HTERT RPE-1 (cell line): ENCODE results near the gene GLIS1.

Experiments used
- in situ Hi-C: fragments of 300-500 bp; cut with MboI; formaldehyde crosslinking; loops from 4 replicates; pipeline ENCODE4 v1.14.3; 2020; ENCODE audit warnings: low sequenced_read_pairs

Gene GLIS1

GRCh38 chr1:53584777-53585107, 154.2 kb downstream of the GLIS1 start:
- in situ Hi-C loops = no loop called here

GRCh38 chr1:53583868-53584776, 154.8 kb downstream of the GLIS1 start:
- in situ Hi-C loops = no loop called here

- in situ Hi-C loops = no loop called here
Observed at GRCh38 chr1:53583021-53583867, 155.7 kb downstream of the GLIS1 start.

GRCh38 chr1:53582211-53583020, 156.5 kb downstream of the GLIS1 start:
- in situ Hi-C loops = no loop called here

GRCh38 chr1:53581476-53581875, 157.5 kb downstream of the GLIS1 start:
- in situ Hi-C loops = no loop called here

- in situ Hi-C loops = no loop called here
Observed at GRCh38 chr1:53580739-53581475, 158.1 kb downstream of the GLIS1 start.

GRCh38 chr1:53580009-53580400, 159.0 kb downstream of the GLIS1 start:
- in situ Hi-C loops = no loop called here

GRCh38 chr1:53579221-53580008, 159.5 kb downstream of the GLIS1 start:
- in situ Hi-C loops = no loop called here

GRCh38 chr1:53578358-53578757, 160.6 kb downstream of the GLIS1 start:
- in situ Hi-C loops = no loop called here

- in situ Hi-C loops = no loop called here
Observed at GRCh38 chr1:53577761-53578100, 161.2 kb downstream of the GLIS1 start.

GRCh38 chr1:53576866-53577760, 161.9 kb downstream of the GLIS1 start:
- in situ Hi-C loops = no loop called here

GRCh38 chr1:53576381-53576801, 162.6 kb downstream of the GLIS1 start:
- in situ Hi-C loops = no loop called here

- in situ Hi-C loops = no loop called here
Observed at GRCh38 chr1:53575955-53576320, 163.0 kb downstream of the GLIS1 start.

GRCh38 chr1:53575141-53575954, 163.6 kb downstream of the GLIS1 start:
- in situ Hi-C loops = no loop called here

- in situ Hi-C loops = no loop called here
Observed at GRCh38 chr1:53574621-53575020, 164.3 kb downstream of the GLIS1 start.

GRCh38 chr1:53573931-53574330, 165.0 kb downstream of the GLIS1 start:
- in situ Hi-C loops = no loop called here

- in situ Hi-C loops = no loop called here
Observed at GRCh38 chr1:53573522-53573921, 165.4 kb downstream of the GLIS1 start.

GRCh38 chr1:53572815-53573173, 166.2 kb downstream of the GLIS1 start:
- in situ Hi-C loops = no loop called here
